Mucosa of rectum (tissue), 2 donors: ENCODE measurements around the gene DCUN1D2.
"Not testable (repeated sequence)": the region's sequence is repeated elsewhere in the genome, so short reads cannot be mapped to it uniquely, and the experiment has no call there.

ENCODE experiments used
- H3K27ac ChIP-seq, 2 donors: one replicate each; pipeline ENCODE4 v1.7.0; 2013; ENCODE audit warnings: inconsistent platforms in 2 of 2, low read depth in 2 of 2, low read length in 2 of 2
- H3K27me3 ChIP-seq, 2 donors: one replicate each; pipeline ENCODE4 v1.7.0; 2013; ENCODE audit warnings: low read length in 2 of 2; ENCODE audit not compliant: control insufficient read depth in 2 of 2, insufficient read depth in 2 of 2
- H3K36me3 ChIP-seq, 2 donors: one replicate each; pipeline ENCODE4 v1.7.0; 2013; ENCODE audit warnings: low read length in 2 of 2; ENCODE audit not compliant: control insufficient read depth in 2 of 2, insufficient read depth in 2 of 2
- H3K4me1 ChIP-seq, 2 donors: one replicate each; pipeline ENCODE4 v1.7.0; 2013; ENCODE audit warnings: low read length in 2 of 2, mild to moderate bottlenecking in 1 of 2; ENCODE audit not compliant: control insufficient read depth in 2 of 2, insufficient read depth in 2 of 2
- H3K4me3 ChIP-seq, 2 donors: one replicate each; pipeline ENCODE4 v1.7.0; 2013; ENCODE audit warnings: low read length in 2 of 2
- H3K9ac ChIP-seq, 2 donors: one replicate each; pipeline ENCODE4 v1.7.0; 2013; ENCODE audit warnings: low read length in 2 of 2, low read depth in 1 of 2, mild to moderate bottlenecking in 1 of 2
- H3K9me3 ChIP-seq, 2 donors: one replicate each; pipeline ENCODE4 v1.7.0; 2013; ENCODE audit warnings: low read length in 2 of 2; ENCODE audit not compliant: control insufficient read depth in 2 of 2
- donor health status: healthy.
- donor health status: Normal muscosa, but diverticular disease.

DCUN1D2 gene

DNA sequence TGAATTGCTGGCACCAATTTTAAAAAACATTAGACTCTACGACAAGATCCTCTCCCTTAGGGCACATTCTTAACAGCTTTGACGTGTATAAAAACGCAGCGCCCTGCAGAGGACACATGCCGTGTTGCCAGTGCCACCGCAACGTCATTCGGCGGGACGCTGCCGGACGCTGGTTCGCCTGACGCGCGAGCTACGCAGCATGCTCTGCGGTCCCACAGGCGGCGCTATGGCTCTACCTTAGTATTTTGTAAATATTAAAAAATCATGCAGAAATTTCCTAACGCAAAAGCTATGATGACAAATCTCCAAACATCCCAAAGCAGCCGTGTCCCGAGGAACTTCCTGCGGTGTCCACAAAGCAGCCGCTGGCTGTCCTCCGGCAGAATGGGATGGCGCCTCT lies 33.0 kb downstream of the DCUN1D2 start:
- Histone ChIP-seq H3K9ac (no peak overlapping the region), H3K27me3 (no peaks in the 10 kb centered on the region), H3K36me3 (peaks cover 41 to 53% of the 10 kb centered on the region in 2 donors), H3K4me1 (no peaks in the 10 kb centered on the region), H3K27ac (no peak overlapping the region), H3K4me3 (no peak overlapping the region), H3K9me3 (no peaks in the 10 kb centered on the region)

DNA sequence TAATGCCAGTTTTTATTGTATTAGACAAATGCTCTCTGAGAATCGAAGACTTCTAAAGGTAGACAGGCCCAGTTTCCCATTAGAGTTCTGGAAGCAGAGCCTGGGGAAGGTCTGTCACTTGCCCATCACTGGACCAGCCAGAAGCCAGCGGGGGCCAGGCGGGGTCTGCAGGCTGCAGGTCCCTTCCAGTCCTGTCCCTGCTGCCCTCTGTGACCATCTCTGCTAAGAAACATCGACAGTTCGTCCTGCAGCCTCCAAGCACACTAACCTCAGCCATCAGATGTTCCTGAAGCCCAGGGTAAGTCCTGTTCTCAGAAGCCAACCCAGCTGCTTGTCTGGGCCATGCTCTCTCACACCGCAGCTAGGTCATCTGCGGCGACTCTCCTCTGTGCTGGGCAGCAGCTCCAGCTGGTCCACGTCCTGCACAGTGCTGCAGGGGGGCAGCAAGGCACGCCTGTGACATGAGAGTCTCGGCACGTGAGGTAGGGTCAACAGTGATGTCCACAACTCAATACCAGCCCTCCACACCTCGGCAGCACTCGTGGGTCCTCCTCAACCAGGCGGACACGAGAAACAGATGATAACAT lies 34.3 kb downstream of the DCUN1D2 start:
- no peaks in the 10 kb centered on the region for H3K27me3 ChIP-seq
- no peaks in the 10 kb centered on the region for H3K9me3 ChIP-seq
- H3K27ac ChIP-seq: no peak overlapping the region
- peaks cover 37 to 50% of the 10 kb centered on the region in 2 donors for H3K36me3 ChIP-seq
- H3K4me3 ChIP-seq: no peak overlapping the region
- no peaks in the 10 kb centered on the region for H3K4me1 ChIP-seq
- H3K9ac ChIP-seq: no peak overlapping the region

DNA sequence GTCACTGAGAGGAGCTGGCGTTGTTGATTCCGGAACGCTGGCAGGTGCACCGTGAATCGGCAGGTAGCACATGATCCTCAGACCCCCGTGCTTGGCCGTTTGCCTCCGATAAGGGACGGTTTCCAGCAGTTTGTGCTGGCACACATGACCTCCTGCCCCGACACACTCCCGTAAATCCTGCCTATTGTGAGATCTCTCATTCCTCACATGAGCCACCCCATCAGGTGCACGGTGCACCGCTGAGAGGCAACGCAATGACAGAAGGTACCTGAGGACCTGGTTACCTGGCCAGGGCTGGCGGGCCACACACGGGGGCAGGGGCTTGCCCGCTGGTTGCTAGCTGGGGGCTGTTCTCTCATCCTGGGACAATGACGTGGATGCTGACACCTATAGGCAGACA lies 35.1 kb downstream of the DCUN1D2 start:
- no peaks in the 10 kb centered on the region for H3K27me3 ChIP-seq
- H3K4me1 ChIP-seq: no peaks in the 10 kb centered on the region
- peaks cover 32 to 44% of the 10 kb centered on the region in 2 donors for H3K36me3 ChIP-seq
- no peaks in the 10 kb centered on the region for H3K9me3 ChIP-seq
- no peak overlapping the region for H3K4me3 ChIP-seq
- no peak overlapping the region for H3K9ac ChIP-seq
- H3K27ac ChIP-seq: no peak overlapping the region

DNA sequence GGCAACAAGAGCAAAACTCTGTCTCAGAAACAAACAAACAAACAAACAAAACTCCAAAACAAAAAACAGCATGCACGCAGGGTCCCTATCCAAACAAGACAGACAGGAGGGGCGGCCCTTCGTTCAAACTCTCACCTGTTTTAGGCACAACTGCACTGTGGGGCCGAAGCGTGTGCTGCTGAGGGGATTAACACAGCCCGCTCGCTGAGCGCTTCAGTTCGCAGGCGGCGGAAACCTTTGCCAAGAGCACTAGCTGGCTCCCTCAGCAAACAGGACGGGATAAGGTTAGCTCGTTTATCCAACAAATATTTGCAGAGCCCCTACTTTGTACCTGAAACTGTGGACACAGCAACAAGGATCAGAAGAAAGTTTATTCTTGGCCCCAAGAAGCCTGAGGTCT lies 35.6 kb downstream of the DCUN1D2 start:
- no peak overlapping the region for H3K9ac ChIP-seq
- H3K27ac ChIP-seq: no peak overlapping the region
- H3K4me3 ChIP-seq: no peak overlapping the region
- no peaks in the 10 kb centered on the region for H3K27me3 ChIP-seq
- no peaks in the 10 kb centered on the region for H3K9me3 ChIP-seq
- peaks cover 27 to 39% of the 10 kb centered on the region in 2 donors for H3K36me3 ChIP-seq
- peaks cover 2 to 4% of the 10 kb centered on the region in 2 donors for H3K4me1 ChIP-seq

DNA sequence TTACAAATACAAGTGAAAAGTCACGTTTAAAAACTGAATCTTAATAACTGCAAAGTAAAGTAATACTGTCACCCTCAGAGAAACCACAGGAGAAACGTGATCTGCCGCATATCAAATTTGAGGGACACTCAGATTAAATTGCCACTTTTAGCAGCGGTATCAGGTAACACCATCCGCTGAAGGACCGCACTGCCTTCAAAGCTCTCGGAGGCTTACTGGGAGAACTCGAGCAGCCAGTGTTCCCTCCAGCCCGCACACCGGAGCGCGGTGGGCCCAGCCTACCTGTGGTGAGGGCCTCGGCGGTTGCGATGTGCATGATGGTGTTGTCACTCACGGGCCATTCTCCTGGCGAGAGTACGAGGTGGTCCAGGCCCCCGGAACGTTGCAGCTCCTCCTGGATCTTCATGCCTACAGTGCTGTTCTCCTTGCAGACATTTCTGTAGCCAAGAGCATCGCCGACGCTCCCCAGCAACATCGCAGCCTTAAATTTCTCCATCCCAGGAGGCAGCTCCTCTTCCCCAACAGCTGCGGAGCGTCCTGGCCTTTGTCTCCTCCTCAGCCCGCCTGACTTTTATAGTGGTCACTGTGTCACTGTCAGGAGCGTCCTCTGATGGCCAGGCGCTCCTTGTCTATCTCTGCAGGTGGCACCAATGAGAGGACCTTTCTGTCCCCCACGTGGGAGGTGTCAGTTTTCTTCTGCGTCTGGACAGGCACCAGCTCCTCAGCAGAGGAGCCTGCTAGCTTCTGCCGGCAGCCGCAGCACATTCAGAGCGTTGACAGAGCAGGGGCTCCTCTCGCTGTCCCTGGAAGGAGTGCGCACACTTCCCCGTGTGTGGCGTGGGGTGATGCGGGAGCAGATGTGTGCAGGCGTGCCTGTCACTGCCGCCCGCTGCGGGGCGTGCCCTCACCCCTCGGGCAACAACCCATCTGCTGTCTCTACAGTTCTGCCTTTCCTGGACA lies 37.3 kb downstream of the DCUN1D2 start, which contains the start of gene ADPRHL1:
ADPRHL1 (minus strand) TSS at position 547 of the 960 bp plus-strand sequence; CDS start at position 496, 51 bp downstream.
- H3K27ac ChIP-seq: no peak within 1 kb of the TSS

DNA sequence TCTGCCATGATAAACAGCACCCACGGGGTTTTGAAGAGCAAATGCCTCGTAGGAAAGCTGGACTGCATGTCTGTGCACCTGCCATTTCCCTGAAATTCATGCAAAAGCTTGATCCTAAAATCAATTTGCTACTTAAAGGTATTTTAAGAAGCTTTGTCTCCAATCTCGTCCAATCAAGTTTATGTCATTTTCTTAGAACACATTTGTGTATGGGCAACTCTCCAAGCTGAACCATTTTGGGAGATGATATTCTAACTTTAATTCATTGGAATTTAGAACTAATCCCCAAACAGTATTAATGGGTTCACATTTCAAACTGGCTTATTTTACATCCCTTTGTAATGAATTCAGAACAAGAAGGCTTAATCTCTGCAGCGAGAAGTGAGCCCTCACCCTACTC lies 38.0 kb downstream of the DCUN1D2 start:
- Histone ChIP-seq H3K9ac (no peak overlapping the region), H3K36me3 (peaks cover 15 to 23% of the 10 kb centered on the region in 2 donors), H3K27me3 (no peaks in the 10 kb centered on the region), H3K27ac (no peak overlapping the region), H3K4me1 (peaks cover 9 to 13% of the 10 kb centered on the region in 2 donors), H3K4me3 (no peak overlapping the region), H3K9me3 (no peaks in the 10 kb centered on the region)

More for the DNA sequence above, 37.3 kb downstream of the DCUN1D2 start, which contains the start of gene ADPRHL1:
- Histone ChIP-seq H3K9me3 (no peaks in the 10 kb centered on the region), H3K36me3 (peaks cover 15 to 25% of the 10 kb centered on the region in 2 donors), H3K4me1 (peaks cover 9 to 13% of the 10 kb centered on the region in 2 donors), H3K4me3 (no peak within 1 kb of the TSS), H3K27me3 (no peaks in the 10 kb centered on the region), H3K9ac (no peak within 1 kb of the TSS)

DNA sequence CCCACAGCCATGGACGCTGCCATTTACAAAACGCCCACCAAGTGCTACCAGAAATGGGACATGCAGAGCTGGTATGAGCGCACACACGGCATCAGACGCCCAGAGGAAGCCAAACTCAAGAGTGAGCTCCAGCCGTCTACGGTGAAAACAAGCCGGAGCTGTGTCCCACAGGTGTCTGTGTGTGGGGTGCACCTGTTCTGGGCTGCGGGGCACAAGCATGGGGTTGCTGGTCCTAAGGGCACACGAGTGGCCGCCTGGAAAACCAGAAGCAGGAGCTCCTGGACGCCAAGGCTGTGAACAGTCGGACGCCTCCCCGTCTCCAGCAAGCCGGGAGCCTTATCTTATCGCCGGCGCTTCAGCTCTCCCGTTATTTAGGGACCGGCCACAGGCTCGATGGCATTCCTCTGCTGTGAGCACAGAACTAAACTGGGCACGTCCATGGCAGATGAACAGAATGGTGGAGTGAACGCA lies 38.5 kb downstream of the DCUN1D2 start:
- Histone ChIP-seq H3K9ac (no peak overlapping the region), H3K27ac (no peak overlapping the region), H3K27me3 (no peaks in the 10 kb centered on the region), H3K36me3 (peaks cover 11 to 23% of the 10 kb centered on the region in 2 donors), H3K4me3 (no peak overlapping the region), H3K4me1 (peaks cover 9 to 13% of the 10 kb centered on the region in 2 donors), H3K9me3 (no peaks in the 10 kb centered on the region)

DNA sequence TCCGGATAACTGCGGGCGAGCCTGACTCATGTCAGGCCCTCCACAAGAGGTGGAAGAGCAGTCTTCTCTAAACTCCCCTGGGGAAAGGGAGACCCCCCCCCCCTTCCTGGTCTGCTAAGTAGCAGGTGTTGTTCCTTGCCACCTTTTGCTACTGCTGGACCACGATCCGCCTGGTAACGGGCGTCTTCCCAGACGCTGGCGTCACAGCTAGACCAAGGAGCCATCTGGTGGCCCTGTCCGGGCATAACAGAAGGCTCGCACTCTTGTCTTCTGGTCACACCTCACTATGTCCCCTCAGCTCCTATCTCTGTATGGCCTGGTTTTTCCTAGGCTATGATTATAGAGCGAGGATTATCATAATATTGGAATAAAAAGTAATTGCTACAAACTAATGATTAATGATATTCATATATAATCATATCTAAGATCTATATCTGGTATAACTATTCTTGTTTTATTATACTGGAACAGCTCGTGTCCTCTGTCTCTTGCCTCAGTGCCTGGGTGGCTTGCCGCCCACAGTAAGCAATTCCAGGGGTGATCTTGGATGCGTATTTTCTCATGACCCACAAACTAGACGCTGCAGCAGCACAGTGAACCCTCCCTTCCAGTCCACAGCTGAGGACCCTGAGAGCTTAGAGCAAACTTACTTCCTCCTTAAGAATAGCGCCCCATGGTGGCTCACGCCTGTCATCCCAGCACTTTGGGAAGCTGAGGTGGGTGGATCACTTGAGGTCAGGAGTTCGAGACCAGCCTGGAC lies 39.5 kb downstream of the DCUN1D2 start:
- not testable (repeated sequence) for H3K9me3 ChIP-seq, H3K4me3 ChIP-seq, H3K27ac ChIP-seq, H3K9ac ChIP-seq, H3K27me3 ChIP-seq
- Histone ChIP-seq H3K4me1 (peaks cover 9 to 13% of the 10 kb centered on the region in 2 donors), H3K36me3 (peaks cover 5 to 17% of the 10 kb centered on the region in 2 donors)

DNA sequence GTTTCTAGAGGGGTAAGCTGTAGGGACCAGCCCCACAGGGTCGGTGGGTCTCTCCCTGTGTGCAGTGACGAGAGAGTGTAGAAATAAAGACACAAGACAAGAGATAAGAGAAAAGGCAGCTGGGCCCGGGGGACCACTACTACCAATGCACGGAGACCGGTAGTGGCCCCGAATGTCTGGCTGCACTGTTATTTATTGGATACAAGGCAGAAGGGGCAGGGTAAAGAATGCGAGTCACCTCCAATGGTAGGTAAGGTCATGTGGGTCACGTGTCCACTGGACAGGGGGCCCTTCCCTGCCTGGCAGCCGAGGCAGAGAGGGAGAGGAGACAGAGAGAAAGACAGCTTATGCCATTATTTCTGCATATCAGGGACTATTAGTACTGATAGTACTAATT lies 40.2 kb downstream of the DCUN1D2 start:
- H3K27me3 ChIP-seq, H3K9me3 ChIP-seq, H3K9ac ChIP-seq, H3K27ac ChIP-seq: not testable (repeated sequence)
- peak overlapping the region in 1 of 2 donors; percentile 87 for H3K4me3 ChIP-seq
- peaks cover 2 to 12% of the 10 kb centered on the region in 2 donors for H3K36me3 ChIP-seq
- peaks cover 9 to 13% of the 10 kb centered on the region in 2 donors for H3K4me1 ChIP-seq
